Activated CD8-positive, alpha-beta memory T cell treated with anti-CD3 and anti-CD28 coated beads for 4 hours (primary cell): Measurements from ENCODE around the gene ITGBL1.

Experiments used
- DNase-seq, 2 donors: peaks; one replicate each; pipeline ENCODE4 v3.0.0-alpha.2; 2020; ENCODE audit warnings: low read depth in 2 of 2

ITGBL1 gene

DNA sequence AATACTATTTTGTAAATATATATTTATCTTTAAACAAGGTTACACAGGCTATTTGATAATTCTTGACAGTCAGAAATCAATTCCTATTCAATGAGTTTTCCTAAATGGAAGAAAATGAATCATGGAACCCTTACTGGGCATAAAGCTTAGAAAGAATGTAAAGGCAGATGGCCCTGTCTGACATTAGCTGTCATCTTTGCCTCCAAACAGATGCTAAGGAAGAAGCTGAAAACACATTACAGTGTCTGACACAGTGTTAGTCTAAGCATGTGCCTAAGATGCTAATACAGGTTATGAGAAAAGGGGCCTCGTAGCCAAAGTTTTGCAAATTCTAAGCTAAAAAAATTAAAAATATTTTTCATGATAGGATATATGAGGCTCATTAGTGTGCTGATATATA is 112.8 kb downstream of the ITGBL1 start:
- DNase-seq = no peak

- DNase-seq = no peak
Observed at GRCh38 chr13:101567841-101568240, 115.4 kb downstream of the ITGBL1 start.

DNA sequence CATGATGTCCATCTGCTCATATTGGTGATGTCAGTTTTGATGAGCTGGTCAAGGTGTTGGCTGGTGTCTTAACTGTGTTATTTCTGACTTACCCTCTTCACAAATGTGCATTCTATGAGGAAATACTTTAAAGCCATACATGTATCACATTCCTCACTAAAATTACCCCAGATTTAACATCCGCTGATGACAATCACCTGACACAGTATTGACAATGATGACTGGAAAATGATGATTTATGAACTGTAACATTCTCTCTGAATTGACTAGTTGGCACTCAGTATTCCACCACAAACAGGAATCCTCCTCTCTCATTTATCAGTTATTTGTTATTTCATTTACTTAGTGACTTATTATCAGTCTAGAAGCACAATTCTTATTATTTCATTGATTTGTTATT is 117.3 kb downstream of the ITGBL1 start:
- no peak for DNase-seq

DNA sequence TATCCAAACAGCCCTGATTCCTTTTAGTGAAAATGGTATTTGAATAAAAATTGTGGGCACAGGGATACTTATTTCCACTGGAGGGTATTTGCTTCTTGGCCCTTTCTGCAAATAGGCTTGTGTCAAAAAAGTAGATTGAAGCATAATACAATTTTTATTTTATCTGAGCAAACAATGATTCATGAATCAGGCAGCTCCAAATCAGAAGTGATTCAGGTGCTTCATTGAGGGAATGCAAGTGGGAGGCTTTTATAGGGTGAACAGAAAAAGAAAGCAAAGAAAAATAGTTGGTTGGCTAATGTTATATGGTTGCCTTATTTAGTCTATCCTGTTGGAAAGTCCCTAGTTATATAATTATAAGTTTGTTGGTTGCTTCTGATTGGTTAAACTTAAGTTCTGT is 117.9 kb downstream of the ITGBL1 start:
- no peak for DNase-seq

DNA sequence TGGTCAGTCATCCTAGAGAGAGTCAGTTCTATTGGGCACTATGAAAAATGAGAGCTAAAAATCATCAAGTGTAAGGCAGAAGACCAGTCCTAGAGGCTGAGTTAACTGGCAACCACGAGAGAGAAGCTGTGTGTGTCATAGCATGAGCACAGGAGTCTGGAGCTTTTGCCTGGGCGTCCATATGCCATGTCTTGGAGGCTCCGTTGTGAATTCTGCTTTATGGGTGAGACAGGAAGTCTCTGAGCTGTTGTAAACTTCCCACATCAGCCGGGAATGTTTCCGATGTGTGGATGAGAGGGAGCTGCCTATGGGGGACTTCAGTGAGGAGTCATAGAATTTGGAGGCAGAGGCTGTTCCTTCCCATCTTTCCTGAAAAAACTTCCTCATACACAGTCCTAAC is 120.0 kb downstream of the ITGBL1 start:
- DNase-seq = no peak

DNA sequence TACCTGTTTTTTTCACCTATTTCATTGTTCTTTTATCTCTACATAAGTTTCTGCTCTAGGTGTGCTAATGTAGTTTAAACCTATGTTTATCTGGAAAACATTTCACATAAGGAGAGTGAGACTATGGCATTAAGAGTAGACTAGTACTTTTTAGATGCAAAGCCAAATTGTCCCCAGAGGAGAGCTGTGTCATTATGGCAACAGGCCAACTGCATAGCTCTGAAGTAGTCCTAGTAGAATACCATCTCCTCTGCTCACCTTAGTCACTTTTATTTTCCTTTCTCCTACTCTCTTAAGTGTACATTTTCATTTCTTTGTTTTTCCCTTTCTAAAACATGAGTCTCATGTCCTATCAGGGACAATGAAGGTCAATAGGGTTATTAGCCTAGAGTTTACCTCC is 123.1 kb downstream of the ITGBL1 start:
- DNase-seq = no peak

GRCh38 chr13:101576455-101576854 is 124.0 kb downstream of the ITGBL1 start:
- no peak for DNase-seq

- DNase-seq = no peak
Observed at GRCh38 chr13:101576977-101577376, 124.5 kb downstream of the ITGBL1 start.

- no peak for DNase-seq
Observed at GRCh38 chr13:101579281-101579802, 126.9 kb downstream of the ITGBL1 start.

GRCh38 chr13:101584331-101584730 is 131.9 kb downstream of the ITGBL1 start:
- no peak for DNase-seq

GRCh38 chr13:101590479-101590878 is 138.0 kb downstream of the ITGBL1 start:
- no peak for DNase-seq

DNA sequence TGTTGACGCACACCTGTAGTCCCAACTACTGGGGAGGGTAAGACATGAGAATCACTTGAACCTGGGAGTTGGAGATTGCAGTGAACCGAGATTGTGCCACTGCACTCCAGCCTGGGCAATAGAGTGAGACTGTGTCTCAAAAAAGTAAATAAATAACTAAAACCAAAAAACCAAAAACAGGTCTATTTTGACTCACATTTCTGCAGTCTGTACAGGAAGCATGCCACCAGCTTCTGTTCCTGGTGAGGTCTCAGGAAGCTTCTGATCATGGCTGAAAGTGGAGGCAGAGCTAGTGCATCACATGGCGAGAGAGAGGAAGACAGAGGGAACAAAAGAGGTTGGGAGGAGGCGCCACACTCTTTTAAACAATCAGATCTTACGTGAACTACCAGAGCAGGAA is 142.5 kb downstream of the ITGBL1 start:
- DNase-seq = no peak

DNA sequence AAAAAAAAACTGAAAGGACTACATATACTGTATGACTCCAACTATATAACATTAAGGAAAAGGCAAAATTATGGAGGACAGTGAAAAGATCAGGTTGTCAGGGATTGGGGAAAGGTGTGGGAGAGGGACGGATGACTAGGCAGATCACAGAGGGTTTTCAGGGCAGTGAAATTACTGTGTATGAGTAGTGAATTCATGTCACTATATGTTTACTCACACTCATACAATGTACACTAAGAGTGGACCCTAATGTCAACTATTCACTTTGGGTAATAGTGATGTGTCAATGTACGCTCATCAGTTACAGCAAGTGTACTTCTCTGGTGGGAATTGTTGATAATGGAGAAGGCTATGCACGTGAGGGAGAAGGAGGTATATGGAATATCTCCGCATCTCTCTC is 144.3 kb downstream of the ITGBL1 start:
- DNase-seq = no peak

DNA sequence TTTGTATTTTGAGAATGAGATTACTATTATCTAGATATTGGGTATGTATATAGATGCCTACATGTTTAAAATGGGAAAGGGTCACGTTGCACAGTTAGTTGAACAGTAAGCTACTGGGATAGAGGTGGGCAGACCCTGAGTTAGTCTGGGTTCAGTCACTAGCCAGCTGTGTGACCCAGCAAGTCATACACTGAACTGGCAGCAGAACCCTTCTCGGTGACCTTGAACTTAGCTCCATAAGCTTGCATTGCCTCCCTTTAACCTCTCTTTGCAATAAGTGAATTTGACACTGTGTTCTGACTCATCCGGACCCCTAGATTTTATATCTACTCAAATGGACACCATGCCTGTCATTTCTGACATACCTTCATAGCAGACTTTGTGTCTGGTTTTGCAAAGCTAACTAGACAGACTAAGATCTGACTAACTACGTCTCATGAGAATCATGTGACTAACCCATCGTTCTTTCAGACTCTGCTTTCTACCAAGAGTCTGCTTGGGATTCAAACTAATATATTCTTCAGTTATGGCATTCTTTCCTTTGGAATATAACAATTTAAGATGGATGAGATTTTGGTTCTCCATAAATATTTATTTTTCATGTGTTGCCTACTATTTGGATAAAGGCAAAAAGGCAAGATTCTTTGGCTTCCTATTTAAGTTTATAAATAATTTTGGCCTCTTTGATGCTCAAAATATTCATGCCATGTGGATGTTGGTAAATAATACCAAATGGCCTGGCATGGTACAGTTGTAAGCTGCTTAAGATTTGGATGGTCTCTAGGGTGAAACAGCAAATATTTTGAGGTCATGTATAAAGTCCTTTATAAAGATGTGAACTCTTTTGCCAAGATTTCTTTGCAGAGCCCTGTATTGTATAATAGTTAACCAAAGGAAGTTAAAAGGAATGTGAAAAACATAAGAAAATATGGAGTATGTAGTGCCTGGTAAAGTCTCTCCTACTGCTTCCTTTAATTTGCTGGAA is 159.3 kb downstream of the ITGBL1 start:
- DNase-seq = no peak

DNA sequence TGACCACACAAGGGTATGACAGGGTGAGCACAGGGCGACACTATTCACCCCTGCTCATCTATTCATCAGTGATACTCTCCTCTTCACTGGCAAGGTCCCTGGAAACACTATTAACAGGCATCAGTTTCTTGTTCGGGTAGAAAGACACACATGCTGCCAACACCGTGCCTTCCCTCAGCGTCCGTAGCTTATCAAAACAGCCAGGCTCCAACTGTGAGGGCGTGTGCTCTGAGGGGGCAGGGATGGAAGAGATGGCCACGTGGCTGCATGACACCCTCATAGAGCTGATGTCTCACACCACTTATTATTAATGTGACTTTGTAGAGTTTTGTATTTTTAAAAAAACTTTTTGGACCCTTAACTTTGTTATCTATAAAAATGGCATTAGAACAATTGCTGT is 160.3 kb downstream of the ITGBL1 start:
- no peak for DNase-seq

GRCh38 chr13:101614491-101614890 is 162.0 kb downstream of the ITGBL1 start:
- no peak for DNase-seq

- no peak for DNase-seq
Observed at GRCh38 chr13:101618440-101619187, 166.1 kb downstream of the ITGBL1 start.

DNA sequence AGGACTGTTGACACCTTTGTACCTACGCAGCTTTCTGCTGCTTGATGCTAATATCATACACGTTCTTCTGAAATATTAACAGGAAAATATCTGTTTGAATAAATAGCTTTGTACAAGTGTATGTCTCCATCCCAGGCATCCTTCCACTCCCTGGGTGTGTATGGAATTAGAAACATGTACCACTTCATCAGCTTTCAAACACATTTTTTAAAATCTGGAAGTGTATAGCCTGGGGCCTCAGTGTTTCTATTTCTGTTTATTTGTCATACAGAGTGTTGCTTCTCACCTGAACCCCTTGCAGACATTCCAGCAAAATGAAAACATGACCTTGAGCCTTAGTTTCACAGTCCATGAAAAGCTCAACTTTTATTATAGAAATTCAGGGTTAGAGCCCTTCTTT is 168.6 kb downstream of the ITGBL1 start:
- no peak for DNase-seq

DNA sequence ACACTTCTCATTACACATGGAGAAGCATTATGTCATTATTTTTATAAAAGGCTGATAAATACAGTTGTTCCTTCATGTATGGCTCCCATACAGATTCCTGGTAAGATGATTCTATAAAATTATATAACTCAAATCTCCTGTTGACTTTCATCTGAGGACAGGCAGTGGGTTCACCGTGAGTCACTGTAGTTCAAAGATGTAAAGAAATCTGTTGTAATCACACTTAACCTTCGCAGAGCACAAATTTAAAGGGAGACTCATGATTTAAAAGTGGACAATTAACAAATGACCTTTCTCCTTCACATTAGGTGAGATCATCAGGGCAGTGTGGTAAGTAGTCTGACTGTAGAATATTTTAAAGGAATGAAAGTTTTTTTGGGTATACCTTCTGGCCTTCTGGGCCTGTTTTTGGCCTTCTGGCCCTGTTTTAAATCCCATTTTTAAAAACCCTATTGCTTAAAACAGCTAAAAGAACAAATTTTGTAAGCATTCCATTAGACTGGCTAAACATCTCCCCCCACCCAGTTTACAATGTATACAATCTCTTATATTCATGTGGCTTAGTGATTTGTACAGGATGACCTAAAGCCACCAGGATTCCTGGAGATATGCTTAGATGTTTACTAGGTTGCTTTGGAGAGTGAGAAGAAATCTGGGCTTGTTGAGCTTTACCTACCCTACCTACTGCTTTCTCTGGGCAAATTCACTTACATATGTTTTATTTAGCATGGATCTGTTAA is 171.2 kb downstream of the ITGBL1 start:
- DNase-seq = no peak

DNA sequence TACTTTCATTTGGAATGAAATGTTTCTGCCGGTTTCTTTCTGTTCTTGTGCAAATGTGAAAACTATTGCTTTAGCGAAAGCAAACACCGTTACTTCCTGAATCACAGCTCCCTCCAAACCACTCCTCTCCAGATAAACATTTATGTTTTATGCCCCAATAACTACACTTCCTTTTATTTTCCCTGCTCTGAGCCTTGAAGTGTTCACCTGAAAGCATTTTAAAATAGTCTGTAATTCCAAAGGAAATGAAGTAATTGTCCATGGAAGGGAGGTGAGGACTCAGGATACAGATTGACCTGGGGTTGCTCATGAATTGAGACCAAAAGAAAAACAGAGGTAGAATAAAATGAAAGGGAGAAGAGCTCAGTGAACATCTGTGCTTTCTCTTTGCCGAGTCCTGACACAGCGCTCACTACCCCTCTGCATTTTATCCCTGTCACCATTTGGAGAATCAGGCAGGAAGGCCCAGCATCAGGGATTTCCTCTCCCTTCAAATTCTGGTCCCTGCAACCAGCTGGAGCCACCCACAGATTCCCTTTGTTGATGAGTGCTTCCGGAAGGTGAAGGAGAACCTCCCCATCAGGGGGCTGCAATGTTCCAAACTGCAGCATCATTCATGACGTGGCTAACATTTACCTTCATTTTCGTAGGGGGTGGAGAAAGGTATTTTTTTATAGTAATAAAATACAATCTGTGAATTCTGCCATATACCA is 171.9 kb downstream of the ITGBL1 start:
- no peak for DNase-seq

- no peak for DNase-seq
Observed at GRCh38 chr13:101624981-101625380, 172.5 kb downstream of the ITGBL1 start.
